H1 (cell line): ENCODE data around the gene LCLAT1. TPM values are rescaled to one million over a fixed set of nuclear protein-coding genes. Genes with fewer than 3 reads are reported as not detected.

Experiments
- CTCF ChIA-PET: fragments of 300-600 bp; sonication (Branson Sonifier 250); formaldehyde crosslinking; loops from one replicate; lab custom pipeline; 2021; ENCODE audit not compliant: partially characterized antibody; lab: Charles Lee
- POLR2A ChIA-PET: fragments of 300-600 bp; sonication (Branson Sonifier 250); formaldehyde crosslinking; loops from one replicate; lab custom pipeline; 2021; ENCODE audit warnings: inconsistent platforms; ENCODE audit not compliant: partially characterized antibody; lab: Charles Lee
- DNase-seq, 2 experiments: peaks; one replicate each; pipeline versions ENCODE4 v3.0.0 to v3.0.0-alpha.2; 2010 to 2022; ENCODE audit warnings: low spot score in 2 of 2, low read depth in 1 of 2, mixed read lengths in 1 of 2
- FAIRE-seq: peaks from 2 replicates; lab custom pipeline; 2011; peaks lifted over from hg19 to GRCh38; lab: Jason Lieb, UNC
- H2AFZ ChIP-seq: 2 replicates; pipeline ENCODE4 v1.8.1; 2012; ENCODE audit warnings: low read length, inconsistent platforms
- H2AK5ac ChIP-seq: 2 replicates; pipeline ENCODE4 v1.6.1; 2013; ENCODE audit warnings: low read depth, low read length
- H2BK120ac ChIP-seq: replicated peaks from 2 replicates; pipeline ENCODE3; 2013; ENCODE audit warnings: low read depth, low read length, inconsistent platforms
- H2BK12ac ChIP-seq: 2 replicates; pipeline ENCODE4 v1.6.1; 2013; ENCODE audit warnings: low read depth, low read length
- H2BK15ac ChIP-seq: 2 replicates; pipeline ENCODE4 v1.6.1; 2013; ENCODE audit warnings: low read length
- H2BK20ac ChIP-seq: 2 replicates; pipeline ENCODE4 v1.6.1; 2013; ENCODE audit warnings: low read length
- H2BK5ac ChIP-seq: 2 replicates; pipeline ENCODE4 v1.6.1; 2013; ENCODE audit warnings: low read depth, low read length
- H3K14ac ChIP-seq: 2 replicates; pipeline ENCODE4 v1.6.1; 2013; ENCODE audit warnings: inconsistent platforms; ENCODE audit not compliant: insufficient read length
- H3K18ac ChIP-seq: 2 replicates; pipeline ENCODE4 v1.6.1; 2013; ENCODE audit warnings: low read length; ENCODE audit errors: extremely low read depth
- H3K23ac ChIP-seq: 2 replicates; pipeline ENCODE4 v1.6.1; 2013; ENCODE audit warnings: inconsistent platforms; ENCODE audit not compliant: insufficient read length
- H3K23me2 ChIP-seq: 2 replicates; pipeline ENCODE4 v1.6.1; 2013; ENCODE audit warnings: low read depth, low read length
- H3K27ac ChIP-seq: 2 replicates; pipeline ENCODE4 v1.6.1; 2011; ENCODE audit warnings: low read depth, low read length, inconsistent platforms
- H3K27me3 ChIP-seq, 4 experiments: replicated peaks in 1 of 4; 1 replicate in 1 of 4; 2 replicates in 3 of 4; pipeline versions ENCODE4 v1.6.1 to v1.8.1; 2011 to 2013; ENCODE audit warnings: low read length in 3 of 4, mild to moderate bottlenecking in 3 of 4, inconsistent platforms in 2 of 4, mixed read lengths in 2 of 4, moderate library complexity in 1 of 4; ENCODE audit not compliant: control insufficient read depth in 3 of 4, insufficient read depth in 3 of 4; ENCODE audit errors: extremely low read depth in 1 of 4
- H3K36me3 ChIP-seq, 4 experiments: 2 replicates each; pipeline versions ENCODE4 v1.6.1 to v1.8.1; 2011 to 2013; ENCODE audit warnings: mild to moderate bottlenecking in 4 of 4, low read length in 3 of 4, moderate library complexity in 2 of 4, control low read depth in 1 of 4, inconsistent platforms in 1 of 4; ENCODE audit not compliant: insufficient read depth in 4 of 4, control insufficient read depth in 2 of 4
- H3K4ac ChIP-seq: replicated peaks from 2 replicates; pipeline ENCODE3; 2013; ENCODE audit warnings: low read length, low read depth, mixed read lengths, inconsistent platforms; ENCODE audit not compliant: insufficient read length
- H3K4me1 ChIP-seq, 4 experiments: replicated peaks in 1 of 4; 1 replicate in 1 of 4; 2 replicates in 3 of 4; pipeline versions ENCODE4 v1.6.1 to v1.8.1; 2011 to 2013; ENCODE audit warnings: low read length in 3 of 4, inconsistent platforms in 2 of 4, mixed read lengths in 1 of 4; ENCODE audit not compliant: insufficient read depth in 4 of 4, control insufficient read depth in 3 of 4
- H3K4me2 ChIP-seq, 2 experiments: 2 replicates each; pipeline versions ENCODE4 v1.6.1 to v1.8.1; 2011 to 2013; ENCODE audit warnings: low read depth in 2 of 2, low read length in 2 of 2, control low read depth in 1 of 2, inconsistent platforms in 1 of 2, mild to moderate bottlenecking in 1 of 2; ENCODE audit not compliant: insufficient read depth in 1 of 2
- H3K4me3 ChIP-seq, 4 experiments: fragments of 200-600, 300-600 bp in 1 of 4; sonication (generic), shearing (Covaris generic), sonication (Bioruptor Twin) in 1 of 4; 2 replicates each; pipeline versions ENCODE4 v1.5.1 to v1.8.1; 2011 to 2016; ENCODE audit warnings: low read length in 4 of 4, low read depth in 3 of 4, control low read depth in 2 of 4, inconsistent platforms in 2 of 4, mild to moderate bottlenecking in 2 of 4, mixed read lengths in 1 of 4, moderate library complexity in 1 of 4; ENCODE audit not compliant: insufficient read depth in 2 of 4; ENCODE audit errors: extremely low read depth in 1 of 4
- H3K56ac ChIP-seq: replicated peaks from 2 replicates; pipeline ENCODE3; 2013; ENCODE audit warnings: low read depth, mild to moderate bottlenecking, mixed read lengths, low read length, inconsistent platforms; ENCODE audit not compliant: insufficient read length
- H3K79me1 ChIP-seq: 2 replicates; pipeline ENCODE4 v1.6.1; 2013; ENCODE audit warnings: low read depth, low read length, control low read depth
- H3K79me2 ChIP-seq, 2 experiments: 2 replicates each; pipeline versions ENCODE4 v1.6.1 to v1.8.1; 2012 to 2013; ENCODE audit warnings: low read length in 2 of 2, mild to moderate bottlenecking in 2 of 2, inconsistent platforms in 1 of 2; ENCODE audit not compliant: insufficient read depth in 2 of 2, control insufficient read depth in 1 of 2
- H3K9ac ChIP-seq, 4 experiments: replicated peaks in 1 of 4; 1 replicate in 1 of 4; 2 replicates in 3 of 4; pipeline versions ENCODE4 v1.6.1 to v1.8.1; 2011 to 2013; ENCODE audit warnings: low read depth in 3 of 4, low read length in 3 of 4, control low read depth in 2 of 4, mild to moderate bottlenecking in 2 of 4, moderate library complexity in 2 of 4, inconsistent platforms in 1 of 4; ENCODE audit errors: extremely low read depth in 1 of 4
- H3K9me3 ChIP-seq, 2 experiments: 2 replicates each; pipeline versions ENCODE4 v1.6.1 to v1.8.1; 2012 to 2013; ENCODE audit warnings: mild to moderate bottlenecking in 2 of 2, moderate library complexity in 2 of 2, control low read depth in 1 of 2, inconsistent platforms in 1 of 2, low read depth in 1 of 2, low read length in 1 of 2, mixed read lengths in 1 of 2; ENCODE audit not compliant: insufficient read depth in 2 of 2
- H4K20me1 ChIP-seq, 2 experiments: replicated peaks in 1 of 2; 2 replicates each; pipeline versions ENCODE3 to v1.8.1; 2011 to 2013; ENCODE audit warnings: inconsistent platforms in 2 of 2, low read length in 2 of 2, mild to moderate bottlenecking in 1 of 2; ENCODE audit not compliant: insufficient read depth in 2 of 2, control insufficient read depth in 1 of 2
- H4K5ac ChIP-seq: 2 replicates; pipeline ENCODE4 v1.6.1; 2013; ENCODE audit warnings: low read length, low read depth, mixed read lengths, inconsistent platforms; ENCODE audit not compliant: insufficient read length
- H4K8ac ChIP-seq: 2 replicates; pipeline ENCODE4 v1.8.0; 2013; ENCODE audit warnings: mild to moderate bottlenecking, moderate library complexity, low read length, inconsistent platforms; ENCODE audit not compliant: insufficient read depth; ENCODE audit errors: extremely low read depth
- H4K91ac ChIP-seq: replicated peaks from 2 replicates; pipeline ENCODE3; 2013; ENCODE audit warnings: low read length, mixed read lengths, inconsistent platforms; ENCODE audit not compliant: insufficient read length
- ATF3 ChIP-seq: IDR thresholded peaks from 2 replicates; pipeline ENCODE4 v1.6.1; 2011; ENCODE audit warnings: low read depth, mild to moderate bottlenecking, low read length; ENCODE audit not compliant: insufficient read depth
- CEBPB ChIP-seq: IDR thresholded peaks from 2 replicates; pipeline ENCODE4 v1.6.1; 2012; ENCODE audit warnings: low read depth, low read length
- E2F6 ChIP-seq: IDR thresholded peaks from 2 replicates; pipeline ENCODE4 v1.6.1; 2012; ENCODE audit warnings: inconsistent platforms
- EZH2 ChIP-seq: fragments of 200-600 bp; sonication (generic); IDR thresholded peaks from 2 replicates; pipeline ENCODE4 v1.7.1; 2012; ENCODE audit warnings: low read depth, mild to moderate bottlenecking, moderate library complexity, low read length, inconsistent platforms; ENCODE audit not compliant: severe bottlenecking
- FOSL1 ChIP-seq: IDR thresholded peaks from 2 replicates; pipeline ENCODE4 v1.6.1; 2011; ENCODE audit warnings: mild to moderate bottlenecking, low read depth, low read length, moderate library complexity; ENCODE audit not compliant: insufficient read depth
- JUND ChIP-seq: IDR thresholded peaks from 2 replicates; pipeline ENCODE4 v1.6.1; 2011; ENCODE audit warnings: mild to moderate bottlenecking, improper control_type of control experiment, low read length
- KDM1A ChIP-seq: fragments of 200-600, 300-600 bp; sonication (generic); IDR thresholded peaks from 2 replicates; pipeline ENCODE4 v1.7.1; 2016; ENCODE audit warnings: mild to moderate bottlenecking, low read length, borderline replicate concordance
- KDM5A ChIP-seq: fragments of 200-600 bp; IDR thresholded peaks from 2 replicates; pipeline ENCODE4 v1.7.1; 2012; ENCODE audit warnings: mild to moderate bottlenecking, low read length, inconsistent platforms, mixed read lengths
- MAFK ChIP-seq: IDR thresholded peaks from 2 replicates; pipeline ENCODE4 v1.6.1; 2012; ENCODE audit warnings: low read depth, mild to moderate bottlenecking, improper control_type of control experiment, low read length
- SIN3A ChIP-seq, 2 experiments: IDR thresholded peaks in 1 of 2; conservative IDR thresholded peaks in 1 of 2; 2 replicates each; pipeline ENCODE4 v1.6.1; 2011 to 2012; ENCODE audit warnings: low read length in 2 of 2, improper control_type of control experiment in 1 of 2, low read depth in 1 of 2, mild to moderate bottlenecking in 1 of 2
- SP2 ChIP-seq: IDR thresholded peaks from 2 replicates; pipeline ENCODE4 v1.6.1; 2012; ENCODE audit warnings: mild to moderate bottlenecking, low read length, inconsistent platforms
- SP4 ChIP-seq: IDR thresholded peaks from 2 replicates; pipeline ENCODE4 v1.6.1; 2012; ENCODE audit warnings: low read length, inconsistent platforms
- WGBS, 2 experiments: shearing (Covaris generic) in 1 of 2; methylation state at CpG; one replicate each; pipeline versions ENCODE4 v1.1.6 to v1.1.7; 2013 to 2015; ENCODE audit warnings: low lambda C conversion rate in 2 of 2, mixed read lengths in 2 of 2, inconsistent platforms in 1 of 2, low coverage in 1 of 2, missing lambda C conversion rate in 1 of 2; ENCODE audit not compliant: insufficient replicate concordance in 2 of 2, insufficient coverage in 1 of 2, insufficient read length in 1 of 2; ENCODE audit errors: extremely low coverage in 1 of 2, missing lambda C conversion rate in 1 of 2; 5-methylcytosine and 5-hydroxymethylcytosine counted together
- polyA plus RNA-seq, 7 experiments: library from polyadenylated mRNA; depleted of rRNA in 3 of 7; stranded (reverse) in 5 of 7; unstranded in 2 of 7; fragments of >200 nt in 5 of 7; fragments of 200-250 nt in 2 of 7; gene quantifications; 1 replicate in 5 of 7; 2 replicates in 1 of 7; 4 replicates in 1 of 7; pipeline versions ENCODE4 v1.2.1 to v1.2.3, GENCODE V29; 2011 to 2013; ENCODE audit warnings: missing spikeins in 2 of 7, mixed read lengths in 2 of 7
- total RNA-seq: library from RNA; stranded (reverse); fragmentation: NEBNext Ultra II Directional; extraction: Animal tissue kit (Norgen Biotek cat#: 25700); gene quantifications from 2 replicates; pipeline ENCODE4 v1.2.1, GENCODE V29; 2021

LCLAT1 gene
- total and polyA plus RNA-seq, 2 of the 8 experiments (the other 6 are each of a cell fraction or from before 2014, with no cell fraction given): 7.6 to 22.0 TPM

GRCh38 chr2:30647752-30648457 is 200.9 kb downstream of the LCLAT1 start:
- H2BK20ac ChIP-seq: no peak overlapping the region
- H2AK5ac ChIP-seq: no peak overlapping the region
- no peak overlapping the region for H3K4me3 ChIP-seq
- no peak overlapping the region for H3K4ac ChIP-seq
- H4K8ac ChIP-seq: no peak overlapping the region
- ChIA-PET CTCF (interaction anchor here (1.4 kb wide), 1 partner anchor 14 kb away, joined by 6 read pairs; no protein-coding TSS in a partner anchor), POLR2A (interaction anchor here (1.3 kb wide), 1 partner anchor 23 kb away, joined by 3 read pairs; no protein-coding TSS in a partner anchor)
- no peaks in the 10 kb centered on the region for H3K36me3 ChIP-seq
- no peak overlapping the region for H3K56ac ChIP-seq
- peaks cover 0 to 3% (median under 1%) of the 10 kb centered on the region in 4 experiments; a peak in 3 of 7 replicates for H3K27me3 ChIP-seq
- no peak overlapping the region for H2BK120ac ChIP-seq
- no peaks in the 10 kb centered on the region for H3K79me2 ChIP-seq
- no peak overlapping the region for H3K27ac ChIP-seq
- H3K23ac ChIP-seq: no peak overlapping the region
- H3K4me1 ChIP-seq: peaks cover 6 to 9% (median 8%) of the 10 kb centered on the region in 4 experiments; a peak in 6 of 7 replicates
- no peak overlapping the region for H4K91ac ChIP-seq
- H3K4me2 ChIP-seq: no peak overlapping the region
- H3K9ac ChIP-seq: no peak overlapping the region
- DNase-seq (no peak), FAIRE-seq (no peak)
- H4K20me1 ChIP-seq: no peaks in the 10 kb centered on the region
- H2BK15ac ChIP-seq: no peak overlapping the region
- no peaks in the 10 kb centered on the region for H3K79me1 ChIP-seq
- 88% methylated on average over 11 of the region's 11 CpGs; no CpG with 5 or more reads in 1 of the 2 experiments for WGBS, 2 experiments
- no peak overlapping the region for H3K18ac ChIP-seq
- no peak overlapping the region for H3K14ac ChIP-seq
- H3K9me3 ChIP-seq: no peaks in the 10 kb centered on the region
- no peak overlapping the region for H4K5ac ChIP-seq
- H2BK12ac ChIP-seq: no peak overlapping the region
- H2AFZ ChIP-seq: no peak overlapping the region
- no peaks in the 10 kb centered on the region for H3K23me2 ChIP-seq
- no peak overlapping the region for H2BK5ac ChIP-seq
- TF ChIP-seq KDM1A (no peak), MAFK (no peak), SIN3A (conservative IDR thresholded peaks at IDR 0.05 in 1 of 2, IDR thresholded peaks at IDR 0.05 in 1 of 2; ENCODE audit: low read depth in 1 of 2, low read length in 2 of 2) (no peak), FOSL1 (no peak), SP4 (no peak), E2F6 (no peak), EZH2 (no peak), JUND (no peak), ATF3 (no peak), SP2 (no peak), CEBPB (no peak), KDM5A (no peak)
